Lower leg skin (tissue), 3 donors: ENCODE data around the gene ZNF106.

ENCODE experiments used
- POLR2A ChIP-seq, 2 donors: fragments of 450-650 bp; IDR thresholded peaks; one replicate each; pipeline ENCODE4 v1.6.1; 2016 to 2017; ENCODE audit warnings: antibody characterized with exemption in 2 of 2, mild to moderate bottlenecking in 1 of 2, moderate library complexity in 1 of 2
- TF ChIP-seq, protein P1 (sequence below), 3 donors: fragments of 450-650 bp; IDR thresholded peaks; one replicate each; pipeline ENCODE4 v1.5.1; 2016; ENCODE audit warnings: antibody characterized with exemption in 3 of 3, mild to moderate bottlenecking in 3 of 3, moderate library complexity in 2 of 3

DNA sequence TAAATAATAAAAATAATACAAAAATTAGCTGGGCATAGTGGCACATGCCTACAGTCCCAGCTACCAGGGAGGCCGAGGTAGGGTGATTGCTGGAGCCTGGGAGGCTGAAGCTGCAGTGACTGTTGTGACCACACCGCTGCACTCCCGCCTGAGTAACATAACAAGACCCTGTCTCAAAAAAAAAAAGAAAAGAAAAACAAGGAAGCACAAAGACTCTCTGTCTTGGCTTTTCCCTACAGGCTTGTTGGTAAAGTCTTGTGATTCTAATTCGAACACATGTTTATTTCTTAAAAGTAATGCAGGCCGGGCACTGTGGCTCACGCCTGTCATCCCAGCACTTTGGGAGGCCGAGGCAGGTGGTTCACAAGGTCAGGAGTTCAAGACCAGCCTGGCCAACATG, 71.6 kb downstream of the ZNF106 start:
- TF ChIP-seq, protein P1, sequence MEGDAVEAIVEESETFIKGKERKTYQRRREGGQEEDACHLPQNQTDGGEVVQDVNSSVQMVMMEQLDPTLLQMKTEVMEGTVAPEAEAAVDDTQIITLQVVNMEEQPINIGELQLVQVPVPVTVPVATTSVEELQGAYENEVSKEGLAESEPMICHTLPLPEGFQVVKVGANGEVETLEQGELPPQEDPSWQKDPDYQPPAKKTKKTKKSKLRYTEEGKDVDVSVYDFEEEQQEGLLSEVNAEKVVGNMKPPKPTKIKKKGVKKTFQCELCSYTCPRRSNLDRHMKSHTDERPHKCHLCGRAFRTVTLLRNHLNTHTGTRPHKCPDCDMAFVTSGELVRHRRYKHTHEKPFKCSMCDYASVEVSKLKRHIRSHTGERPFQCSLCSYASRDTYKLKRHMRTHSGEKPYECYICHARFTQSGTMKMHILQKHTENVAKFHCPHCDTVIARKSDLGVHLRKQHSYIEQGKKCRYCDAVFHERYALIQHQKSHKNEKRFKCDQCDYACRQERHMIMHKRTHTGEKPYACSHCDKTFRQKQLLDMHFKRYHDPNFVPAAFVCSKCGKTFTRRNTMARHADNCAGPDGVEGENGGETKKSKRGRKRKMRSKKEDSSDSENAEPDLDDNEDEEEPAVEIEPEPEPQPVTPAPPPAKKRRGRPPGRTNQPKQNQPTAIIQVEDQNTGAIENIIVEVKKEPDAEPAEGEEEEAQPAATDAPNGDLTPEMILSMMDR (IDR thresholded peaks at IDR 0.05): no peak
- TF ChIP-seq POLR2A (IDR thresholded peaks at IDR 0.05): no peak
